NCI-H2227 (cell line): ENCODE data around the gene CD177.
"Not testable (repeated sequence)": the region's sequence is repeated elsewhere in the genome, so short reads cannot be mapped to it uniquely, and the experiment has no call there.

Experiments used
- DNase-seq: peaks from one replicate; lab custom pipeline; 2025; ENCODE audit not compliant: unreplicated experiment; lab: John Stamatoyannopoulos, UW

CD177 gene

DNA sequence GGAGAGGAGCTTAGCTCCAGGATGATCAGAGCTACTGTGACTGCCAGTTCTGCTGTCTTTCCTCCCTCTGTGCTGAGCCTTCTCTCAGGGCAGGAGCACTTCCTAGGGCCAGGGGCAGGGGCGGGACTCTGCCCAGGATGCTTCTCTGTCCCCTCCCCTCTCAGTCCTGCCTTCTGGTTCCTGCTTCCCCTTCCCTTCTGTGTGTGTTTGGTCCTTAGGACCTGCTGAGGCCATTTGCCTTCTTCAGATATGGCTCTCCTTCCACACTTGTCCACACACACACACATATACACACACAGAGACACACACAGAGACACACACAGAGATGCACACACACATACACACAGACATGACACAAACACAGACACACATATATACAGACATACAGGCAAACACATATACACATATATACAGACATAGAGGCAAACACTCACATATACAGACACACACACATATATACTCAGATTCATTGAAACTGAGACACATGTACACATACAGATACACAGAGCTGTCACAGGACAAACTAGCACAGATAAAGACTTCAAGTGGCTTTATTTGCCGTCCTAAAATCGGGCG is 22.0 kb upstream of the CD177 start:
- DNase-seq = no peak

- no peak for DNase-seq
Measured at GRCh38 chr19:43332058-43332922, 21.2 kb upstream of the CD177 start.

DNA sequence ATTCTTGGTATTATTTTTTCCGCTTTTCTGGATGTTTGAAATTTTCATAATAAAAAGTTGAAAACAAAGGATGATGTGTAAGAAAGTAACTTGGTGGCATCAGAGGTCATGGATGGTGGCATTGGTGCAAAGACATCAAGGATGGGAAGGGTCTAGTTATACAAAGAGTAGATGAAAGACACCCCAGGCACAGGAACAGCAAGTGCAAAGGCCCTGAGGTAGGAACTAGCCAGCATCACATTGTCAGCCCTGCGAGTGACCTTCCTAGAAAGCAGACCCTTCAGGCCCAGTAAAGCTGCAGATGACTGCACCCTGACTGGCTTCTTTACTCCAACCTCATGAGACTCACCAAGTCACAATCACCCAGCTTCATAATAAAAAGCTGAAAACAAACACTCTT is 17.0 kb upstream of the CD177 start:
- DNase-seq = not testable (repeated sequence)

DNA sequence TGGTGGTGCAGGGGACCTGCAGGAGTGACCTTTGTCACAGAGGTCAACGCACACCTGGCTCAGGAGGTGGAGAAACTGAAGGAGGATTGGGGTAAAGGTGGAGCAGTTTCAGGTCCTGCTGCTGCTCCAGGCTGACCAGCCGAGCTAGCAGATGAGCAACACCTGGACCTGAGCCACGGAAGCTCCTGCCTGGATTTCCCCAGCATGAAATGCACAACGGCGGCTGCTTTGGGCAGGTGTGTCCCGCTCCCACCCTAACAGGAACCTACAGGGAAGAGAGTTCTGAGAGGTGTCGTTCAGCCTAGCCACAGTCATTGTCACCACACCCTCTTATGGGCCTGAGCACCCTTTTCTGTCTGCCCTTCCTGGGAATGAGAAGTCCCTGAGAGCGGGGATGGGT is 15.7 kb upstream of the CD177 start:
- no peak for DNase-seq

DNA sequence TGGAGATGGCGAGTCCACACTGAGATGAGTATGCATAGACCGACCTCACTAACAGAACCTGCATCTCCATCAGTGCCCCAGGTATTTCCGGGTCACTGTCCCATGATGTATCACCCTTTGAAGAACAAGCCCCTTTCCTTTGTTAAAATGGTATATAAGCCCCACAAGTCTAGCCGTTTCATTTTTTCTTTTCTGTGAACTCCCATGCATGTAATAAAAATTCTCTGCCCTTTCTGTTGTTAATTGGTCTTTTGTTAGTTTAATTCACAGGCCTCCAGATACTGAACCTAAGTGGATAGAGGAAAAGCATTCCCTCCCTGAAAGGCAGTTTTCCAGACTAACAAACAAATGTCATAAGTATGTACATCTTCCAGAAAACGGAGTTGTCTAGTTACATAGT is 15.0 kb upstream of the CD177 start:
- DNase-seq = no peak

DNA sequence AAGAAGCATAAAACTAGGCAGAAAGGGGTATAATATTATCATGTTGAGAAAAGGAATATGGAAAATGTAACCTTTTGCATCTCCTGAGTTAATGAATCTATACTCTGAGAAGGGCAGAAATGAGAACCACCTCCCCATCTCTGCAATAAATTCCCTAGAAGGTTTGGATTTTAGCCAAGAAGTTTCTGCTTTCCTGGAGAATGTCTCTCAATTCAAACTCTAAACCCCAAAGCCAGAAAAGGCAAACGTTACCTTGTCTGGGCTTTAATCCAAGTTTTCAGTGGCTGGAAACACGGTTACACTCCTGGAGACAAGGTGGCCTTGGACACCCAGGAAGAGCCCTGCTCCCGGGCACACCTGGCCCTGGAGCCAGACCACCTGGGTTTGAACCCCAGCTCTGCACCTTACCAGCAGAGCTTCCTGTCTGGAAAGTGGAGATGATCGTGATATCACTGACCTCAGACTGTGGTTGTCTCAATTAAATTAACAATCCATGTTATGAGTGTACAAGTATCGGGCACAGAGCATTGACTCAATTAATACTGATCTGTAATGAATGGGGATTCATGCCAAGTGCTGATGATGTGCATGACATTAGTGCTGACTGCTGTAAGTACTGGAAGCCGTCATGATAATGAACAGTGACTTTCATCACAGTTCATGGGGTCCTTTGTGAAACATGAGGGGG is 14.1 kb upstream of the CD177 start:
- not testable (repeated sequence) for DNase-seq

GRCh38 chr19:43340101-43340500 is 13.4 kb upstream of the CD177 start:
- DNase-seq = not testable (repeated sequence)

GRCh38 chr19:43341098-43341497 is 12.4 kb upstream of the CD177 start:
- DNase-seq = not testable (repeated sequence)

DNA sequence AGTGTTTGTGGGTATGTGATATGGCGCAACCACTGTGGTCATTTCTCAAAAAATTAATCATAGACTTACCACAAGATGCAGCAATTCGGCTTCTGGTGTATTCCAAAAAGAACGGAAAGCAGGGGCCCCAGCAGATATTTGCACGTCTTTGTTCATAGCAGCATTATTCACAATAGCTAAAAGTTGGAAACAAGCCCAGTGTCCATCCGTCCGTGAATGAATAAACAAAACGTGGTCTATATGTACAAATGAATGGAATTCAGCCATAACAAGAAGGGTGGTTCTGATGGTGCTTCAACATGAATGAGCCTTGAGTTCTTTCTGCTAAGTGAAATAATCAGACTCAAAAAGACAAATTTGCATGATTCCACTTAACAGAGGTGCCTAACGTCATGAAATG is 11.4 kb upstream of the CD177 start:
- not testable (repeated sequence) for DNase-seq

DNA sequence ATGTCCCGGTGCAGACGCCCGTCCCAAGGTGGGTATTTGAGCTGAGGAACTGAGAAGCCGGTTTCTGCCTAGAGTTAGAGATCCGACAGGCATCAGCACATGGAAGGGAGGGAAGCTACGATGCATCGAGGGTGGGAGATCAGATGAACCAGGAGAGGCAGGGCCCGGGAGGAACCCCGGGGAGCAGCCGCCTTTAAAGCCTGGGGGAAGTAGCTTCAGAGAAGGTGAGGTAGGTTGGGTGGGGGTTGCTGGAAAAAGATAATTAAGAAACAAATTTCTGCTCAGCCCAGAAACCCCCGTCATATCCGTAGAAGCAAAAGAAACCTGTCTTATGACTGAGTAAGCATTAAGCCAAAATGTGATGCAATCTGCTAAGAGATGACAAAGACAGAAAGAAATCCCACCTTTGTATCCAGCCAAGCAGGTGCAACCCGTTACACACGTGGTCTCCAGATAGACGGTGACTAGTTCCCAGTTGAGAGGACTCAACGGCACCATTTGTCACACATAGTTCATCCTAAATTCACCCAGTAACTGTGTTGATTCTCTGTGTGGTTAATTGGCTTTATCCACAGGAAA is 9.1 kb upstream of the CD177 start:
- not testable (repeated sequence) for DNase-seq

GRCh38 chr19:43349813-43350212 is 3.7 kb upstream of the CD177 start:
- not testable (repeated sequence) for DNase-seq

DNA sequence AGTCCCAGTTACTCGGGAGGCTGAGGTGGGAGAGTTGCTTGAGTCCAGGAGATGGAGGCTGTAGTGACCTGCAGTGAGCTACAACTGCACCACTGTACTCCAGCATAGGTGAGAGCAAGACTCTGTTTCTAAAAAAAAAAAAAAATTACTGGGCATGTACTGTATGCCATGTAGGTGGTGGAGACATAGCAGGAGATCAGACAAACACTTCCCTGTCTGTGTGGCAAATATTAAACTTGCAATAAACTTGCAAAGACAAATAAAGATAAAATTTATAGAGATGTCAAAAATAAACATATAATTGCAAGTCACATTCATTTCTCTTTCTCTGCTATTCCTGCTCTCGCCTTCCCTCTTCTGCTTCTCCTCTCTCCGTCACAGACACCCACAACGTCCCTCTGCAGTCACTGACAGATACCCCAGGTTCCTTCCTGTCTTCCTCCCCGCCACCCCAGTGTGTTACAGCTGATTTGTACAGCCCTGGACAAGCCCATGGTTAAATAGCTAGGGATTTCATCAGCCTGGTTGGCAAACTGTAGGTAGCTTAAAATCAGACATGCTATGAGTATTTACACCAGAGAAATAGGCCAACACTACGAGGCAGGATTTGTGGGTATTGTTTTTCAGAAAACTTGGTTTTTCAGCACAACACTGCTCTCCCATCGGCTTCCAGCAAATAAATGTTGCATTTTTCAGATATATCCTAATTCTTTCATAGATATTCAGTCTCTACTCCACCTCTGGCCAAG is 1.3 kb upstream of the CD177 start:
- no peak for DNase-seq

- DNase-seq = no peak
Measured at GRCh38 chr19:43354305-43354627, 780 bp downstream of the CD177 start.

- not testable (repeated sequence) for DNase-seq
Measured at GRCh38 chr19:43356749-43357148, 3.3 kb downstream of the CD177 start.

DNA sequence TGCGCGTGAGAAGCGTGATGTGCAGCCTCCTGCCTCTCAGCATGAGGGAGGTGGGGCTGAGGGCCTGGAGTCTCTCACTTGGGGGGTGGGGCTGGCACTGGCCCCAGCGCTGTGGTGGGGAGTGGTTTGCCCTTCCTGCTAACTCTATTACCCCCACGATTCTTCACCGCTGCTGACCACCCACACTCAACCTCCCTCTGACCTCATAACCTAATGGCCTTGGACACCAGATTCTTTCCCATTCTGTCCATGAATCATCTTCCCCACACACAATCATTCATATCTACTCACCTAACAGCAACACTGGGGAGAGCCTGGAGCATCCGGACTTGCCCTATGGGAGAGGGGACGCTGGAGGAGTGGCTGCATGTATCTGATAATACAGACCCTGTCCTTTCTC is 8.7 kb downstream of the CD177 start:
- DNase-seq = no peak

- no peak for DNase-seq
Measured at GRCh38 chr19:43362745-43363144, 9.3 kb downstream of the CD177 start.

GRCh38 chr19:43365677-43366076 is 12.2 kb downstream of the CD177 start:
- DNase-seq = not testable (repeated sequence)

- no peak for DNase-seq
Measured at GRCh38 chr19:43367822-43368221, 14.3 kb downstream of the CD177 start.

- not testable (repeated sequence) for DNase-seq
Measured at GRCh38 chr19:43368897-43369296, 15.4 kb downstream of the CD177 start.

DNA sequence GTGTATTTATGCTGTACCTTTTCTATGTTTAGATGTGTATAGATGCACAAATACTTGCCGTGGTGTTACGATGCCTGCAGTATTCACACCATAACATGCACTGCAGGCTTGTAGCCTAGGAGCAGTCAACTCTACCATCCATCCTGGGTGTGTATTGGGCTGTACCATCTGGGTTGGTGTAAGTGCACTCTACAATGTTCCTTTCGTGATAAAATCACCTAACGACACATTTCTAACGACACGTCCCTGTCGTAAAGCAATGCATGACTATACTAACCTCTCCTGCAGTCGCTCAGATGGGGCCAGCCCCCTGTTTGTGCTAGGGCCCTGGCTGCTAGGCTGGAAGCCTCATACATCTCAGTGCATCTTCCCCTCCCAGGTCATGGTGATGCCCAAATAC is 18.4 kb downstream of the CD177 start:
- no peak for DNase-seq

GRCh38 chr19:43372462-43372861 is 19.0 kb downstream of the CD177 start:
- DNase-seq = no peak
